ENCODE data around the gene CCDC186.
A peak's percentile ranks its signal among the peaks of the same experiment; 100 is the strongest.
"Not testable (repeated sequence)": the region's sequence is repeated elsewhere in the genome, so short reads cannot be mapped to it uniquely, and the experiment has no call there.

CCDC186 gene

GRCh38 chr10:114157912-114158311 lies 16.1 kb downstream of the CCDC186 start:
- H3K18ac ChIP-seq (ENCODE audit: low read depth in 1 of 2, low read length in 2 of 2) = no peak overlapping the region
- H3K27ac ChIP-seq (ENCODE audit: low read length, poor library complexity, severe bottlenecking) = no peak overlapping the region
- no peak overlapping the region for H4K8ac ChIP-seq (ENCODE audit: low read length)
- H3K23ac ChIP-seq (ENCODE audit: low read length in 2 of 2) = no peak overlapping the region
- no peak overlapping the region for H2BK120ac ChIP-seq (ENCODE audit: low read depth, low read length)
- no peak overlapping the region for H2AFZ ChIP-seq (ENCODE audit: low read depth, low read length)
- no peak overlapping the region for H3K9ac ChIP-seq (ENCODE audit: low read length)
- no peak overlapping the region for H3K4me3 ChIP-seq (ENCODE audit: insufficient read depth in 1 of 2, low read depth in 1 of 2, low read length in 2 of 2)
- H4K91ac ChIP-seq (ENCODE audit: low read length) = no peak overlapping the region
- H2BK5ac ChIP-seq (ENCODE audit: low read depth, low read length, poor library complexity, severe bottlenecking) = no peak overlapping the region
- H3K27me3 ChIP-seq (ENCODE audit: control insufficient read depth in 1 of 2, insufficient read depth in 1 of 2, low read length in 2 of 2) = no peaks in the 10 kb centered on the region
- peaks cover 16 to 34% of the 10 kb centered on the region in 2 experiments for H3K36me3 ChIP-seq (ENCODE audit: control insufficient read depth in 1 of 2, insufficient read depth in 2 of 2, low read depth in 1 of 2, low read length in 2 of 2)
- peaks cover 4% of the 10 kb centered on the region for H3K9me3 ChIP-seq (ENCODE audit: control insufficient read depth, low read length)
- no peak overlapping the region for H3K4ac ChIP-seq (ENCODE audit: low read depth in 1 of 2, low read length in 2 of 2)
- H3K4me2 ChIP-seq (ENCODE audit: low read length, poor library complexity, severe bottlenecking) = no peak overlapping the region
- H3K79me1 ChIP-seq (replicated peaks; ENCODE audit: low read length, poor library complexity, severe bottlenecking) = peaks cover 22% of the 10 kb centered on the region
- no peak overlapping the region for H2BK12ac ChIP-seq (ENCODE audit: low read length in 2 of 2)
- no peak for DNase-seq
- no peaks in the 10 kb centered on the region for H3K4me1 ChIP-seq (ENCODE audit: control insufficient read depth, insufficient read depth, low read depth, low read length)
- no peak overlapping the region for H3K14ac ChIP-seq (ENCODE audit: low read length in 2 of 2)
- H2BK15ac ChIP-seq (ENCODE audit: low read depth, poor library complexity, severe bottlenecking) = no peak overlapping the region
- 86% methylated on average over 1 of the region's 2 CpGs for WGBS
- no peak overlapping the region for H2AK5ac ChIP-seq (ENCODE audit: low read length, severe bottlenecking)

- Histone ChIP-seq H3K36me3 (ENCODE audit: control insufficient read depth in 1 of 2, insufficient read depth in 2 of 2, low read depth in 1 of 2, low read length in 2 of 2) (peaks cover 21 to 57% of the 10 kb centered on the region in 2 experiments), H2AFZ (ENCODE audit: low read depth, low read length) (no peak overlapping the region), H2AK5ac (ENCODE audit: low read length, severe bottlenecking) (no peak overlapping the region), H2BK120ac (ENCODE audit: low read depth, low read length) (no peak overlapping the region), H3K27ac (ENCODE audit: low read length, poor library complexity, severe bottlenecking) (no peak overlapping the region), H3K27me3 (ENCODE audit: control insufficient read depth in 1 of 2, insufficient read depth in 1 of 2, low read length in 2 of 2) (no peaks in the 10 kb centered on the region), H3K4me3 (ENCODE audit: insufficient read depth in 1 of 2, low read depth in 1 of 2, low read length in 2 of 2) (no peak overlapping the region), H2BK12ac (ENCODE audit: low read length in 2 of 2) (no peak overlapping the region), H3K4me2 (ENCODE audit: low read length, poor library complexity, severe bottlenecking) (no peak overlapping the region), H4K8ac (ENCODE audit: low read length) (no peak overlapping the region), H2BK5ac (ENCODE audit: low read depth, low read length, poor library complexity, severe bottlenecking) (no peak overlapping the region), H3K14ac (ENCODE audit: low read length in 2 of 2) (no peak overlapping the region), H3K9me3 (ENCODE audit: control insufficient read depth, low read length) (peaks cover 4% of the 10 kb centered on the region), H3K9ac (ENCODE audit: low read length) (no peak overlapping the region), H2BK15ac (ENCODE audit: low read depth, poor library complexity, severe bottlenecking) (no peak overlapping the region), H4K91ac (ENCODE audit: low read length) (no peak overlapping the region), H3K4me1 (ENCODE audit: control insufficient read depth, insufficient read depth, low read depth, low read length) (peaks cover 4% of the 10 kb centered on the region), H3K23ac (ENCODE audit: low read length in 2 of 2) (no peak overlapping the region), H3K18ac (ENCODE audit: low read depth in 1 of 2, low read length in 2 of 2) (no peak overlapping the region), H3K79me1 (replicated peaks; ENCODE audit: low read length, poor library complexity, severe bottlenecking) (peaks cover 13% of the 10 kb centered on the region), H3K4ac (ENCODE audit: low read depth in 1 of 2, low read length in 2 of 2) (no peak overlapping the region)
- DNase-seq = no peak
- 100% methylated on average over 1 of the region's 1 CpG for WGBS
Observed at GRCh38 chr10:114151892-114152291, 22.1 kb downstream of the CCDC186 start.

- peaks cover 12% of the 10 kb centered on the region for H3K79me1 ChIP-seq (replicated peaks; ENCODE audit: low read length, poor library complexity, severe bottlenecking)
- no peak overlapping the region for H3K4me2 ChIP-seq (ENCODE audit: low read length, poor library complexity, severe bottlenecking)
- H3K4ac ChIP-seq (ENCODE audit: low read depth in 1 of 2, low read length in 2 of 2) = no peak overlapping the region
- no peak overlapping the region for H2BK5ac ChIP-seq (ENCODE audit: low read depth, low read length, poor library complexity, severe bottlenecking)
- no peak overlapping the region for H2BK120ac ChIP-seq (ENCODE audit: low read depth, low read length)
- H3K36me3 ChIP-seq (ENCODE audit: control insufficient read depth in 1 of 2, insufficient read depth in 2 of 2, low read depth in 1 of 2, low read length in 2 of 2) = peaks cover 21 to 55% of the 10 kb centered on the region in 2 experiments
- no peak overlapping the region for H3K18ac ChIP-seq (ENCODE audit: low read depth in 1 of 2, low read length in 2 of 2)
- peaks cover 4% of the 10 kb centered on the region for H3K9me3 ChIP-seq (ENCODE audit: control insufficient read depth, low read length)
- no peak overlapping the region for H3K27ac ChIP-seq (ENCODE audit: low read length, poor library complexity, severe bottlenecking)
- no peak overlapping the region for H3K4me3 ChIP-seq (ENCODE audit: insufficient read depth in 1 of 2, low read depth in 1 of 2, low read length in 2 of 2)
- no peak overlapping the region for H2BK15ac ChIP-seq (ENCODE audit: low read depth, poor library complexity, severe bottlenecking)
- H3K4me1 ChIP-seq (ENCODE audit: control insufficient read depth, insufficient read depth, low read depth, low read length) = peaks cover 4% of the 10 kb centered on the region
- H2AFZ ChIP-seq (ENCODE audit: low read depth, low read length) = no peak overlapping the region
- H3K9ac ChIP-seq (ENCODE audit: low read length) = no peak overlapping the region
- H3K23ac ChIP-seq (ENCODE audit: low read length in 2 of 2) = no peak overlapping the region
- H2BK12ac ChIP-seq (ENCODE audit: low read length in 2 of 2) = no peak overlapping the region
- no peak overlapping the region for H2AK5ac ChIP-seq (ENCODE audit: low read length, severe bottlenecking)
- peak; percentile 63 for DNase-seq
- no peaks in the 10 kb centered on the region for H3K27me3 ChIP-seq (ENCODE audit: control insufficient read depth in 1 of 2, insufficient read depth in 1 of 2, low read length in 2 of 2)
- H4K8ac ChIP-seq (ENCODE audit: low read length) = no peak overlapping the region
- peak overlapping the region in 1 of 2 experiments; percentile 60 for H3K14ac ChIP-seq (ENCODE audit: low read length in 2 of 2)
- 70% methylated on average over 2 of the region's 2 CpGs for WGBS
- no peak overlapping the region for H4K91ac ChIP-seq (ENCODE audit: low read length)
Observed at GRCh38 chr10:114151486-114151885, 22.5 kb downstream of the CCDC186 start.

- not testable (repeated sequence) for H2AK5ac ChIP-seq (ENCODE audit: low read length, severe bottlenecking); H3K9ac ChIP-seq (ENCODE audit: low read length); H3K4ac ChIP-seq (ENCODE audit: low read depth in 1 of 2, low read length in 2 of 2); H3K4me3 ChIP-seq (ENCODE audit: insufficient read depth in 1 of 2, low read depth in 1 of 2, low read length in 2 of 2); H4K91ac ChIP-seq (ENCODE audit: low read length); H3K27me3 ChIP-seq (ENCODE audit: control insufficient read depth in 1 of 2, insufficient read depth in 1 of 2, low read length in 2 of 2); H2BK12ac ChIP-seq (ENCODE audit: low read length in 2 of 2); H3K23ac ChIP-seq (ENCODE audit: low read length in 2 of 2); H4K8ac ChIP-seq (ENCODE audit: low read length); H3K14ac ChIP-seq (ENCODE audit: low read length in 2 of 2); H2BK120ac ChIP-seq (ENCODE audit: low read depth, low read length); H2BK15ac ChIP-seq (ENCODE audit: low read depth, poor library complexity, severe bottlenecking); H2BK5ac ChIP-seq (ENCODE audit: low read depth, low read length, poor library complexity, severe bottlenecking); H3K4me1 ChIP-seq (ENCODE audit: control insufficient read depth, insufficient read depth, low read depth, low read length); H3K27ac ChIP-seq (ENCODE audit: low read length, poor library complexity, severe bottlenecking); DNase-seq; H3K18ac ChIP-seq (ENCODE audit: low read depth in 1 of 2, low read length in 2 of 2); H3K4me2 ChIP-seq (ENCODE audit: low read length, poor library complexity, severe bottlenecking); H3K79me1 ChIP-seq (replicated peaks; ENCODE audit: low read length, poor library complexity, severe bottlenecking); H2AFZ ChIP-seq (ENCODE audit: low read depth, low read length); H3K9me3 ChIP-seq (ENCODE audit: control insufficient read depth, low read length)
- H3K36me3 ChIP-seq (ENCODE audit: control insufficient read depth in 1 of 2, insufficient read depth in 2 of 2, low read depth in 1 of 2, low read length in 2 of 2) = peaks cover 15 to 44% of the 10 kb centered on the region in 2 experiments
- WGBS = 100% methylated on average over 3 of the region's 3 CpGs
Observed at GRCh38 chr10:114149476-114149875, 24.5 kb downstream of the CCDC186 start.
